ENCODE measurements around the gene TDRD3. TPM values are rescaled to one million over a fixed set of nuclear protein-coding genes. Genes with fewer than 3 reads are reported as not detected.

The TDRD3 gene
- total and polyA plus RNA-seq, 2 donors (not counting 1 experiment from before 2014, with no cell fraction given) = 10.5 to 18.8 TPM

DNA sequence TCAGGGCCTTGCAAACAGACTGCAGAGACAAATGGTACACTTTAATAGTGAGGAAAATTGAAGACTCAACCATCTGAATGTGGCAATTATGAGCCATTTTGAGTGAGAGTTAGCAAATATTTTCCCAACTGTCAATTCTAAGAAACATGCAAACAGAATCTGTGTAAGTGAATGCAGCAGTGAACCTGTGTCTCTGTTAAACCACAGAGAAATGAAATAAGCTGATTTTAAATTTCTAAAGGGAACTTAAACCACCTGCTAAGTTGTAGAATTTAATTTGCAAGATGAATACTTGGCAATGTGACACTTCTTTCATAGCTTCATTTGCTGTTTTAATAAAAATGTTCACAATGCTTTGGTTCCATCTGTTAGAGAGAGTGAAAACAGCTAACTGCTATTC, 42.0 kb upstream of the TDRD3 start:
- Histone ChIP-seq H4K20me1 (ENCODE audit: control insufficient read depth, extremely low read depth, insufficient read depth, low read length) (no peaks in the 10 kb centered on the region), H3K36me3 (ENCODE audit: control insufficient read depth, insufficient read depth, low read length) (no peaks in the 10 kb centered on the region), H3K4me2 (ENCODE audit: extremely low read depth, insufficient read depth, low read length) (no peak overlapping the region), H3K4me1 (ENCODE audit: control insufficient read depth, extremely low read depth, insufficient read depth, low read length) (no peaks in the 10 kb centered on the region), H2AFZ (ENCODE audit: low read length) (no peak overlapping the region), H3K9ac (ENCODE audit: insufficient read depth, low read length) (no peak overlapping the region), H3K4me3 (replicated peaks in 1 of 4; ENCODE audit: control extremely low read depth in 1 of 4, insufficient read depth in 1 of 4, low read depth in 3 of 4, low read length in 4 of 4) (no peak overlapping the region), H3K27me3 (ENCODE audit: control insufficient read depth, insufficient read depth, low read length) (no peaks in the 10 kb centered on the region), H3K9me3 (ENCODE audit: control insufficient read depth, insufficient read depth, low read depth, low read length) (no peaks in the 10 kb centered on the region), H3K79me2 (ENCODE audit: control insufficient read depth, insufficient read depth, low read length) (no peaks in the 10 kb centered on the region), H3K27ac (ENCODE audit: insufficient read depth, low read length) (no peak overlapping the region)
- DNase-seq (ENCODE audit: low read depth in 2 of 2) = no peak
- TF ChIP-seq, protein P1, sequence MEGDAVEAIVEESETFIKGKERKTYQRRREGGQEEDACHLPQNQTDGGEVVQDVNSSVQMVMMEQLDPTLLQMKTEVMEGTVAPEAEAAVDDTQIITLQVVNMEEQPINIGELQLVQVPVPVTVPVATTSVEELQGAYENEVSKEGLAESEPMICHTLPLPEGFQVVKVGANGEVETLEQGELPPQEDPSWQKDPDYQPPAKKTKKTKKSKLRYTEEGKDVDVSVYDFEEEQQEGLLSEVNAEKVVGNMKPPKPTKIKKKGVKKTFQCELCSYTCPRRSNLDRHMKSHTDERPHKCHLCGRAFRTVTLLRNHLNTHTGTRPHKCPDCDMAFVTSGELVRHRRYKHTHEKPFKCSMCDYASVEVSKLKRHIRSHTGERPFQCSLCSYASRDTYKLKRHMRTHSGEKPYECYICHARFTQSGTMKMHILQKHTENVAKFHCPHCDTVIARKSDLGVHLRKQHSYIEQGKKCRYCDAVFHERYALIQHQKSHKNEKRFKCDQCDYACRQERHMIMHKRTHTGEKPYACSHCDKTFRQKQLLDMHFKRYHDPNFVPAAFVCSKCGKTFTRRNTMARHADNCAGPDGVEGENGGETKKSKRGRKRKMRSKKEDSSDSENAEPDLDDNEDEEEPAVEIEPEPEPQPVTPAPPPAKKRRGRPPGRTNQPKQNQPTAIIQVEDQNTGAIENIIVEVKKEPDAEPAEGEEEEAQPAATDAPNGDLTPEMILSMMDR (conservative IDR thresholded peaks at IDR 0.05 in 1 of 2, IDR thresholded peaks at IDR 0.05 in 1 of 2; ENCODE audit: low read depth in 1 of 2, low read length in 2 of 2) = no peak
- TF ChIP-seq EZH2 (IDR thresholded peaks at IDR 0.05; ENCODE audit: low read length, missing control alignments) = no peak

DNA sequence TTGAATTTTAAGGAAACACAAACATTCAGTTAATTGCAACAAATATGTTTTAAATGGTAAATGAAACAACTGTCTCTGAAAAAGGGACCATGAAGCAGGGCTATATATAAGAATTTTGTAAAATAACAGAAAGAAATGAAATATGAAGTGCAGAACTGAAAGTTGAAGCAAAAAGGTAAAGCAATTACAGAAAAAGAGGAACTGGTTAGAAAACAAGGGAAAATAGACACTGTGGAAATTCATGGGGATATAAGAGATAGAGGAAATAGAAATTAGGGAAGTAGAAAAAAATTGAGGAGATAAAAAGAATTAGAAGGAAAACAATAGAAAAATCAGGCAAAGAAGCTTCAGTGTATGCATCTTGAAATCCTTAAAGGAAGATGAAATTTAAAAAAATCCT, 40.0 kb upstream of the TDRD3 start:
- no peaks in the 10 kb centered on the region for H4K20me1 ChIP-seq (ENCODE audit: control insufficient read depth, extremely low read depth, insufficient read depth, low read length)
- H3K79me2 ChIP-seq (ENCODE audit: control insufficient read depth, insufficient read depth, low read length) = no peaks in the 10 kb centered on the region
- H3K27ac ChIP-seq (ENCODE audit: insufficient read depth, low read length) = no peak overlapping the region
- no peak overlapping the region for H3K4me2 ChIP-seq (ENCODE audit: extremely low read depth, insufficient read depth, low read length)
- H3K27me3 ChIP-seq (ENCODE audit: control insufficient read depth, insufficient read depth, low read length) = no peaks in the 10 kb centered on the region
- no peaks in the 10 kb centered on the region for H3K4me1 ChIP-seq (ENCODE audit: control insufficient read depth, extremely low read depth, insufficient read depth, low read length)
- no peaks in the 10 kb centered on the region for H3K9me3 ChIP-seq (ENCODE audit: control insufficient read depth, insufficient read depth, low read depth, low read length)
- H2AFZ ChIP-seq (ENCODE audit: low read length) = no peak overlapping the region
- TF ChIP-seq, protein P1 (conservative IDR thresholded peaks at IDR 0.05 in 1 of 2, IDR thresholded peaks at IDR 0.05 in 1 of 2; ENCODE audit: low read depth in 1 of 2, low read length in 2 of 2) = no peak
- no peak for TF ChIP-seq EZH2 (IDR thresholded peaks at IDR 0.05; ENCODE audit: low read length, missing control alignments)
- no peaks in the 10 kb centered on the region for H3K36me3 ChIP-seq (ENCODE audit: control insufficient read depth, insufficient read depth, low read length)
- DNase-seq (ENCODE audit: low read depth in 2 of 2) = no peak
- H3K9ac ChIP-seq (ENCODE audit: insufficient read depth, low read length) = no peak overlapping the region
- H3K4me3 ChIP-seq (replicated peaks in 1 of 4; ENCODE audit: control extremely low read depth in 1 of 4, insufficient read depth in 1 of 4, low read depth in 3 of 4, low read length in 4 of 4) = no peak overlapping the region

DNA sequence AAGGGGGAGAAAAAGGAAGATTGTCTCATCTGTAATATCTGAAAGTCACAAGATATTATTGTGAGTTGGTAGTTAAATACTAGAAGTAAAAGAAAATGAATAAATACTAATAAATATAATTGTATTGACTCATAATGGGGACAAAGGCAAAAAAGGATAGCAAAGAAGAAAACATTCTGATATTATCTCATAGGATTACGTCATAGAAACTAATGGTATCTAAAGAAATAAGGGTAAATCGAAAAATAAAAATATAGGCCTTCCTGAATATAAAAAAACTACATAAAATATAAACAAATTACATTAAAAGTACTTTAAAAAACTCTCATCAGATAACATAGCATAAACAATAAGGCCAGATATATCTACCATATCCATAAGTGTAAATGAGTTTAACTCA, 38.6 kb upstream of the TDRD3 start:
- Histone ChIP-seq H3K79me2 (ENCODE audit: control insufficient read depth, insufficient read depth, low read length) (no peaks in the 10 kb centered on the region), H3K4me2 (ENCODE audit: extremely low read depth, insufficient read depth, low read length) (no peak overlapping the region), H3K9ac (ENCODE audit: insufficient read depth, low read length) (no peak overlapping the region), H2AFZ (ENCODE audit: low read length) (no peak overlapping the region), H3K4me3 (replicated peaks in 1 of 4; ENCODE audit: control extremely low read depth in 1 of 4, insufficient read depth in 1 of 4, low read depth in 3 of 4, low read length in 4 of 4) (no peak overlapping the region), H3K36me3 (ENCODE audit: control insufficient read depth, insufficient read depth, low read length) (no peaks in the 10 kb centered on the region), H3K27ac (ENCODE audit: insufficient read depth, low read length) (no peak overlapping the region), H3K9me3 (ENCODE audit: control insufficient read depth, insufficient read depth, low read depth, low read length) (no peaks in the 10 kb centered on the region), H3K27me3 (ENCODE audit: control insufficient read depth, insufficient read depth, low read length) (no peaks in the 10 kb centered on the region), H3K4me1 (ENCODE audit: control insufficient read depth, extremely low read depth, insufficient read depth, low read length) (no peaks in the 10 kb centered on the region), H4K20me1 (ENCODE audit: control insufficient read depth, extremely low read depth, insufficient read depth, low read length) (no peaks in the 10 kb centered on the region)
- no peak for TF ChIP-seq EZH2 (IDR thresholded peaks at IDR 0.05; ENCODE audit: low read length, missing control alignments)
- TF ChIP-seq, protein P1 (conservative IDR thresholded peaks at IDR 0.05 in 1 of 2, IDR thresholded peaks at IDR 0.05 in 1 of 2; ENCODE audit: low read depth in 1 of 2, low read length in 2 of 2) = no peak
- no peak for DNase-seq (ENCODE audit: low read depth in 2 of 2)

Data from fibroblast of lung (primary cell).